ENCODE results near the gene BCAN.

DNA sequence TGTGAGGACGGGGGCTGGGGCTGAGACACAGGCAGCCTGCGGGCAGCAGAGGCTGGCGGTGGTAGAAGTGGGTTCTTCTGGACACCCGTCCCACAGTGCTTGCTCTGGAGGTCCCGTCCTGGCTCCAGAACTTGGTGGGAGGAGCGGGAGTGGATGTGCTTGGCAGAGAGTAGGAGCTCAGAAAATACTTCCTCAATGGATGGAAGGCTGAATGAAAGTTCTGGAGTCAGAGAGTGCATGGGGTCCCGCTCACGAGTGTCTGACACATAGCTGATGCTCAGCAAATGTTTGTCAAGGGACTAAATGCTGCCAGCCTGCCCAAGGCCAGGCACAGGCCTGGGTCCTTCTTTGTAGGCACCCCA, 48.7 kb downstream of the BCAN start:
- TF ChIP-seq, protein P1, sequence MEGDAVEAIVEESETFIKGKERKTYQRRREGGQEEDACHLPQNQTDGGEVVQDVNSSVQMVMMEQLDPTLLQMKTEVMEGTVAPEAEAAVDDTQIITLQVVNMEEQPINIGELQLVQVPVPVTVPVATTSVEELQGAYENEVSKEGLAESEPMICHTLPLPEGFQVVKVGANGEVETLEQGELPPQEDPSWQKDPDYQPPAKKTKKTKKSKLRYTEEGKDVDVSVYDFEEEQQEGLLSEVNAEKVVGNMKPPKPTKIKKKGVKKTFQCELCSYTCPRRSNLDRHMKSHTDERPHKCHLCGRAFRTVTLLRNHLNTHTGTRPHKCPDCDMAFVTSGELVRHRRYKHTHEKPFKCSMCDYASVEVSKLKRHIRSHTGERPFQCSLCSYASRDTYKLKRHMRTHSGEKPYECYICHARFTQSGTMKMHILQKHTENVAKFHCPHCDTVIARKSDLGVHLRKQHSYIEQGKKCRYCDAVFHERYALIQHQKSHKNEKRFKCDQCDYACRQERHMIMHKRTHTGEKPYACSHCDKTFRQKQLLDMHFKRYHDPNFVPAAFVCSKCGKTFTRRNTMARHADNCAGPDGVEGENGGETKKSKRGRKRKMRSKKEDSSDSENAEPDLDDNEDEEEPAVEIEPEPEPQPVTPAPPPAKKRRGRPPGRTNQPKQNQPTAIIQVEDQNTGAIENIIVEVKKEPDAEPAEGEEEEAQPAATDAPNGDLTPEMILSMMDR (IDR thresholded peaks at IDR 0.05), result no peak
- no peak for TF ChIP-seq POLR2A (IDR thresholded peaks at IDR 0.05)

Measured in adrenal gland (tissue), 5 donors.